HEK293 (cell line): ENCODE results near the gene CLIC3.

Experiments
- BCL11A ChIP-seq: fragments of 450-650 bp; formaldehyde crosslinking; IDR thresholded peaks from 2 replicates; pipeline ENCODE4 v1.5.1; 2016; ENCODE audit warnings: low read depth, missing biosample characterization, missing genetic modification characterization
- HIC1 ChIP-seq: fragments of 450-650 bp; formaldehyde crosslinking; IDR thresholded peaks from 2 replicates; pipeline ENCODE4 v1.5.1; 2016; ENCODE audit warnings: missing biosample characterization, missing genetic modification characterization
- IKZF3 ChIP-seq: fragments of 450-650 bp; IDR thresholded peaks from 2 replicates; pipeline ENCODE4 v1.5.0; 2018; ENCODE audit warnings: missing biosample characterization, mild to moderate bottlenecking, missing genetic modification characterization, moderate library complexity
- KLF7 ChIP-seq: fragments of 450-650 bp; formaldehyde crosslinking; IDR thresholded peaks from 2 replicates; pipeline ENCODE4 v1.5.1; 2016; ENCODE audit warnings: missing biosample characterization, missing genetic modification characterization, borderline replicate concordance
- KLF8 ChIP-seq: fragments of 450-650 bp; formaldehyde crosslinking; IDR thresholded peaks from 2 replicates; pipeline ENCODE4 v1.5.1; 2016; ENCODE audit warnings: missing biosample characterization, missing genetic modification characterization
- RBAK ChIP-seq: fragments of 450-650 bp; formaldehyde crosslinking; IDR thresholded peaks from 2 replicates; pipeline ENCODE4 v1.5.1; 2016; ENCODE audit warnings: missing biosample characterization, missing genetic modification characterization
- SETDB1 ChIP-seq: IDR thresholded peaks from one replicate; pipeline ENCODE4 v1.6.1; 2017; ENCODE audit warnings: mild to moderate bottlenecking, low read length, moderate library complexity, mixed read lengths; ENCODE audit not compliant: insufficient read length
- SP2 ChIP-seq: fragments of 450-650 bp; formaldehyde crosslinking; IDR thresholded peaks from 2 replicates; pipeline ENCODE4 v1.5.1; 2016; ENCODE audit warnings: missing biosample characterization, missing genetic modification characterization
- ZBTB49 ChIP-seq: fragments of 450-650 bp; formaldehyde crosslinking; IDR thresholded peaks from 2 replicates; pipeline ENCODE4 v1.5.1; 2016; ENCODE audit warnings: missing biosample characterization, missing genetic modification characterization, low read depth
- ZFP41 ChIP-seq: fragments of 450-650 bp; formaldehyde crosslinking; IDR thresholded peaks from 2 replicates; pipeline ENCODE4 v1.5.1; 2016; ENCODE audit warnings: missing biosample characterization, missing genetic modification characterization, borderline replicate concordance
- ZFP69B ChIP-seq: fragments of 450-650 bp; formaldehyde crosslinking; IDR thresholded peaks from 2 replicates; pipeline ENCODE4 v1.5.1; 2016; ENCODE audit warnings: missing biosample characterization, missing genetic modification characterization
- ZNF114 ChIP-seq: fragments of 450-650 bp; formaldehyde crosslinking; IDR thresholded peaks from 2 replicates; pipeline ENCODE4 v1.5.0; 2017; ENCODE audit warnings: missing biosample characterization, missing genetic modification characterization
- ZNF132 ChIP-seq: fragments of 450-650 bp; formaldehyde crosslinking; IDR thresholded peaks from 2 replicates; pipeline ENCODE4 v1.5.1; 2017; ENCODE audit warnings: missing biosample characterization, missing genetic modification characterization, borderline replicate concordance
- ZNF133 ChIP-seq: fragments of 450-650 bp; formaldehyde crosslinking; IDR thresholded peaks from 2 replicates; pipeline ENCODE4 v1.5.1; 2016; ENCODE audit warnings: missing biosample characterization, missing genetic modification characterization
- ZNF169 ChIP-seq: fragments of 450-650 bp; formaldehyde crosslinking; IDR thresholded peaks from 2 replicates; pipeline ENCODE4 v1.5.1; 2016; ENCODE audit warnings: missing biosample characterization, missing genetic modification characterization
- ZNF221 ChIP-seq: fragments of 450-650 bp; formaldehyde crosslinking; IDR thresholded peaks from 2 replicates; pipeline ENCODE4 v1.5.1; 2017; ENCODE audit warnings: missing biosample characterization, missing genetic modification characterization, borderline replicate concordance
- ZNF341 ChIP-seq: fragments of 450-650 bp; formaldehyde crosslinking; IDR thresholded peaks from 2 replicates; pipeline ENCODE4; 2016; ENCODE audit warnings: low read depth, missing biosample characterization, missing genetic modification characterization
- ZNF391 ChIP-seq: fragments of 450-650 bp; formaldehyde crosslinking; IDR thresholded peaks from 2 replicates; pipeline ENCODE4 v1.5.1; 2016; ENCODE audit warnings: low read depth, missing biosample characterization, missing genetic modification characterization, borderline replicate concordance
- ZNF529 ChIP-seq: fragments of 450-650 bp; formaldehyde crosslinking; IDR thresholded peaks from 2 replicates; pipeline ENCODE4 v1.5.1; 2017; ENCODE audit warnings: missing genetic modification characterization, missing biosample characterization; ENCODE audit not compliant: insufficient replicate concordance
- ZNF544 ChIP-seq: fragments of 450-650 bp; formaldehyde crosslinking; IDR thresholded peaks from 2 replicates; pipeline ENCODE4 v1.5.0; 2017; ENCODE audit warnings: missing biosample characterization, missing genetic modification characterization
- ZNF639 ChIP-seq: fragments of 450-650 bp; formaldehyde crosslinking; IDR thresholded peaks from 2 replicates; pipeline ENCODE4 v1.5.1; 2016; ENCODE audit warnings: missing biosample characterization, missing genetic modification characterization
- ZNF645 ChIP-seq: fragments of 450-650 bp; formaldehyde crosslinking; IDR thresholded peaks from 2 replicates; pipeline ENCODE4; 2016; ENCODE audit warnings: missing biosample characterization, missing genetic modification characterization
- ZNF660 ChIP-seq: fragments of 450-650 bp; IDR thresholded peaks from 2 replicates; pipeline ENCODE4 v1.5.1; 2018; ENCODE audit warnings: missing biosample characterization, mild to moderate bottlenecking, missing genetic modification characterization
- ZNF664 ChIP-seq: fragments of 450-650 bp; formaldehyde crosslinking; IDR thresholded peaks from 2 replicates; pipeline ENCODE4 v1.5.1; 2016; ENCODE audit warnings: missing biosample characterization, missing genetic modification characterization
- ZNF704 ChIP-seq: fragments of 450-650 bp; formaldehyde crosslinking; IDR thresholded peaks from 2 replicates; pipeline ENCODE4 v1.5.1; 2016; ENCODE audit warnings: missing biosample characterization, missing genetic modification characterization
- ZNF792 ChIP-seq: fragments of 450-650 bp; formaldehyde crosslinking; IDR thresholded peaks from 2 replicates; pipeline ENCODE4 v1.5.1; 2016; ENCODE audit warnings: missing biosample characterization, missing genetic modification characterization
- ZNF843 ChIP-seq: fragments of 450-650 bp; formaldehyde crosslinking; IDR thresholded peaks from 2 replicates; pipeline ENCODE4 v1.5.1; 2016; ENCODE audit warnings: missing biosample characterization, missing genetic modification characterization
- TF ChIP-seq, protein P1 (sequence below): fragments of 450-650 bp; formaldehyde crosslinking; IDR thresholded peaks from 2 replicates; pipeline ENCODE4 v1.5.1; 2016; ENCODE audit warnings: missing biosample characterization, missing genetic modification characterization
- TF ChIP-seq, protein P2 (sequence below): fragments of 450-650 bp; formaldehyde crosslinking; IDR thresholded peaks from 2 replicates; pipeline ENCODE4 v1.5.1; 2017; ENCODE audit warnings: missing biosample characterization, missing genetic modification characterization

Gene CLIC3

DNA sequence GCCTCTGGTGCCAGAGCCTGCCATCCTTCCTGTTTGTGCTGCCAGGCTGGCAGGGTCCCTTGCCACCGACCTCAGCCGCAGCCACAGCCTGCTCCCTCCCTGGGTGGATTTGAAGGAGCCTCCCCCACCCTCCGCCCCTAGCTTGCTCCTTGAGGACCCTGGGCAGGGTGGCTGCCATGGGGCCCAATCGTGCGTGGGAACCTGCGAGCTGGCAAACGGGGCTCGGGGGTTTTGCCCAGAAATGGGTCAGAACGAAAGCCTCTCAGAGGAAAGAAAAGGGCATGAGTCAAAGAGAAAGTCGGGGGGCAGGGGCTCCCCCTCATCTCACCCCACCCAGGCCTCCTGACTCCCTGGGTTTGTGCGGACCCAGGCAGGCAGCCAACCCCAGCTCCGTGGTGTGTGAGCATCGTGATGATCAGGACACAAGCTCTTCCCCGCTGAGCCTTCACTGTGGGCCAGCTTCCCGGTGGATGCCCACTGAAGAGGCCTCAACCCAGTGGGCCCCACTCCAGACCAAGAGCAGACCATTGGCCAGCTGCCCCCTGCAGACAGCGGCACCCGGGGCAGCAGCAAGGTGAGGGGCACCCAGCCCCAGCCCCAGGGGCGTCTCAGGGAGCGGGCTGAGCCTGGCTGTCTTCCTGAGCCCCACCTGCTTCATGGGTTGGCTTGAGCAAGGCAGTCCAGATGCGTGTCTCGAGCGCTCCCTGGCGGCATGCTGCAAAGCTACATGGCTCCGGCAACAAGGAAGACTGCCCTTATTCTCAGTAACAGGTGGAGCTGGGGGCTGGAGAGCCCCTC is 38.5 kb upstream of the CLIC3 start (continued):
- TF ChIP-seq ZNF169 (tag by site-specific recombination) (no peak), ZNF664 (tag by site-specific recombination) (no peak), ZNF792 (no peak), ZNF843 (tag by site-specific recombination) (no peak; the same call in 1 of the 2 replicates), ZNF132 (tag by site-specific recombination) (no peak), ZNF544 (no peak), ZFP41 (tag by site-specific recombination) (no peak), SETDB1 (no peak), ZNF704 (tag by site-specific recombination) (no peak), KLF8 (tag by site-specific recombination) (peak; percentile 82), KLF7 (tag by site-specific recombination) (no peak), RBAK (no peak), ZNF221 (tag by site-specific recombination) (no peak), ZNF114 (no peak), ZNF391 (tag by site-specific recombination) (peak; percentile 26; the same call in 1 of the 2 replicates), ZNF645 (tag by site-specific recombination) (no peak), ZNF639 (tag by site-specific recombination) (no peak), ZFP69B (peak; percentile 91), HIC1 (tag by site-specific recombination) (peak; percentile 94), IKZF3 (tag by site-specific recombination) (no peak), ZBTB49 (tag by site-specific recombination) (no peak), ZNF660 (no peak), ZNF529 (tag by site-specific recombination) (no peak), ZNF341 (tag by site-specific recombination) (no peak), ZNF133 (no peak), SP2 (tag by site-specific recombination) (no peak; the same call in none of the 2 replicates), BCL11A (no peak)
- TF ChIP-seq, protein P1, sequence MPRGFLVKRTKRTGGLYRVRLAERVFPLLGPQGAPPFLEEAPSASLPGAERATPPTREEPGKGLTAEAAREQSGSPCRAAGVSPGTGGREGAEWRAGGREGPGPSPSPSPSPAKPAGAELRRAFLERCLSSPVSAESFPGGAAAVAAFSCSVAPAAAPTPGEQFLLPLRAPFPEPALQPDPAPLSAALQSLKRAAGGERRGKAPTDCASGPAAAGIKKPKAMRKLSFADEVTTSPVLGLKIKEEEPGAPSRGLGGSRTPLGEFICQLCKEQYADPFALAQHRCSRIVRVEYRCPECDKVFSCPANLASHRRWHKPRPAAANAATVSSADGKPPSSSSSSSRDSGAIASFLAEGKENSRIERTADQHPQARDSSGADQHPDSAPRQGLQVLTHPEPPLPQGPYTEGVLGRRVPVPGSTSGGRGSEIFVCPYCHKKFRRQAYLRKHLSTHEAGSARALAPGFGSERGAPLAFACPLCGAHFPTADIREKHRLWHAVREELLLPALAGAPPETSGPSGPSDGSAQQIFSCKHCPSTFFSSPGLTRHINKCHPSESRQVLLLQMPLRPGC, result no peak
- TF ChIP-seq, protein P2, sequence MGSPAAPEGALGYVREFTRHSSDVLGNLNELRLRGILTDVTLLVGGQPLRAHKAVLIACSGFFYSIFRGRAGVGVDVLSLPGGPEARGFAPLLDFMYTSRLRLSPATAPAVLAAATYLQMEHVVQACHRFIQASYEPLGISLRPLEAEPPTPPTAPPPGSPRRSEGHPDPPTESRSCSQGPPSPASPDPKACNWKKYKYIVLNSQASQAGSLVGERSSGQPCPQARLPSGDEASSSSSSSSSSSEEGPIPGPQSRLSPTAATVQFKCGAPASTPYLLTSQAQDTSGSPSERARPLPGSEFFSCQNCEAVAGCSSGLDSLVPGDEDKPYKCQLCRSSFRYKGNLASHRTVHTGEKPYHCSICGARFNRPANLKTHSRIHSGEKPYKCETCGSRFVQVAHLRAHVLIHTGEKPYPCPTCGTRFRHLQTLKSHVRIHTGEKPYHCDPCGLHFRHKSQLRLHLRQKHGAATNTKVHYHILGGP, result no peak
